SK-N-SH treated with all-trans-retinoic acid at 6 μM for 48 hours (cell line): ENCODE results near the gene VRK3.

Experiments used
- ATAC-seq: fragments of 200-7000 bp; cut with Tn5 transposase; 3 replicates; pipeline ENCODE4 v1.9.1; 2020; ENCODE audit warnings: mild to moderate bottlenecking, moderate library complexity
- ARNTL ChIP-seq: fragments of 450-650 bp; formaldehyde crosslinking; IDR thresholded peaks from 2 replicates; pipeline ENCODE4 v1.5.0; 2020; ENCODE audit warnings: low read depth, mild to moderate bottlenecking, moderate library complexity, borderline replicate concordance
- BACH2 ChIP-seq: fragments of 250-450 bp; sonication (Bioruptor Pico); IDR thresholded peaks from 2 replicates; pipeline ENCODE4 v1.9.0; 2021; ENCODE audit warnings: mild to moderate bottlenecking, borderline replicate concordance
- CREB5 ChIP-seq: fragments of 250-450 bp; sonication (Bioruptor Pico); IDR thresholded peaks from 2 replicates; pipeline ENCODE4 v1.5.1; 2020; ENCODE audit warnings: low read depth, mild to moderate bottlenecking, moderate library complexity
- CSDC2 ChIP-seq: fragments of 250-450 bp; sonication (Bioruptor Pico); IDR thresholded peaks from 2 replicates; pipeline ENCODE4 v1.5.0; 2020; ENCODE audit warnings: mild to moderate bottlenecking, moderate library complexity
- ESRRG ChIP-seq: fragments of 250-450 bp; sonication (Bioruptor Pico); IDR thresholded peaks from 2 replicates; pipeline ENCODE4 v1.6.1; 2021; ENCODE audit warnings: mild to moderate bottlenecking
- GLIS3 ChIP-seq: fragments of 250-450 bp; sonication (Bioruptor Pico); IDR thresholded peaks from 2 replicates; pipeline ENCODE4 v1.5.0; 2020; ENCODE audit warnings: mild to moderate bottlenecking, moderate library complexity
- ISL1 ChIP-seq: fragments of 250-450 bp; sonication (Bioruptor Pico); IDR thresholded peaks from 2 replicates; pipeline ENCODE4 v2.1.2; 2022; ENCODE audit warnings: mild to moderate bottlenecking, moderate library complexity
- OSR1 ChIP-seq: fragments of 250-450 bp; sonication (Bioruptor Pico); IDR thresholded peaks from 2 replicates; pipeline ENCODE4 v1.8.0; 2022; ENCODE audit warnings: moderate library complexity, mild to moderate bottlenecking, inconsistent platforms
- POU6F1 ChIP-seq: fragments of 250-450 bp; sonication (Bioruptor Pico); IDR thresholded peaks from 2 replicates; pipeline ENCODE4 v1.8.0; 2021; ENCODE audit warnings: low read depth, mild to moderate bottlenecking, moderate library complexity, borderline replicate concordance
- PPARA ChIP-seq: fragments of 250-450 bp; sonication (Bioruptor Pico); IDR thresholded peaks from 2 replicates; pipeline ENCODE4 v1.5.0; 2020; ENCODE audit warnings: mild to moderate bottlenecking, borderline replicate concordance
- RARB ChIP-seq: fragments of 250-450 bp; sonication (Bioruptor Pico); IDR thresholded peaks from 2 replicates; pipeline ENCODE4 v1.8.0; 2021; ENCODE audit warnings: mild to moderate bottlenecking, moderate library complexity
- SNAI2 ChIP-seq: fragments of 250-450 bp; sonication (Bioruptor Pico); IDR thresholded peaks from 2 replicates; pipeline ENCODE4 v1.5.0; 2020; ENCODE audit warnings: mild to moderate bottlenecking, moderate library complexity
- TCF4 ChIP-seq: fragments of 250-450 bp; sonication (Bioruptor Pico); IDR thresholded peaks from 2 replicates; pipeline ENCODE4 v1.8.0; 2021; ENCODE audit warnings: mild to moderate bottlenecking, moderate library complexity, borderline replicate concordance
- TOX ChIP-seq: fragments of 250-450 bp; sonication (Bioruptor Pico); IDR thresholded peaks from 2 replicates; pipeline ENCODE4 v1.8.0; 2021; ENCODE audit warnings: mild to moderate bottlenecking, moderate library complexity, borderline replicate concordance
- TSHZ2 ChIP-seq: fragments of 250-450 bp; sonication (Bioruptor Pico); IDR thresholded peaks from 2 replicates; pipeline ENCODE4 v1.5.0; 2020; ENCODE audit warnings: mild to moderate bottlenecking, moderate library complexity
- ZC3H10 ChIP-seq: fragments of 250-450 bp; sonication (Bioruptor Pico); IDR thresholded peaks from 2 replicates; pipeline ENCODE4 v1.5.1; 2021; ENCODE audit warnings: mild to moderate bottlenecking, moderate library complexity
- ZFP3 ChIP-seq: fragments of 250-450 bp; sonication (Bioruptor Pico); IDR thresholded peaks from 2 replicates; pipeline ENCODE4 v1.5.0; 2020; ENCODE audit warnings: mild to moderate bottlenecking, moderate library complexity
- ZFP30 ChIP-seq: fragments of 450-650 bp; formaldehyde crosslinking; IDR thresholded peaks from 2 replicates; pipeline ENCODE4 v1.5.0; 2022; ENCODE audit warnings: mild to moderate bottlenecking, moderate library complexity
- ZNF565 ChIP-seq: fragments of 450-650 bp; formaldehyde crosslinking; conservative IDR thresholded peaks from 2 replicates; pipeline ENCODE4 v1.5.0; 2020; ENCODE audit warnings: low read depth, mild to moderate bottlenecking, moderate library complexity
- ZNF8 ChIP-seq: fragments of 450-650 bp; formaldehyde crosslinking; IDR thresholded peaks from 2 replicates; pipeline ENCODE4 v1.5.0; 2020; ENCODE audit warnings: mild to moderate bottlenecking, moderate library complexity

The VRK3 gene

GRCh38 chr19:49937750-49938381 lies 87.3 kb downstream of the VRK3 start (continued):
- TF ChIP-seq CREB5 (CRISPR knock-in tag) (no peak), ISL1 (CRISPR knock-in tag) (no peak)
- TF ChIP-seq, all 23 proteins: peak for 0

- ATAC-seq: no peak
- TF ChIP-seq SNAI2 (no peak), ISL1 (CRISPR knock-in tag) (no peak), RARB (CRISPR knock-in tag) (no peak), TSHZ2 (no peak), BACH2 (no peak), TOX (no peak), GLIS3 (CRISPR knock-in tag) (no peak), ZNF8 (CRISPR knock-in tag) (no peak), ARNTL (CRISPR knock-in tag) (no peak), PPARA (CRISPR knock-in tag) (no peak), OSR1 (CRISPR knock-in tag) (no peak)
- TF ChIP-seq, all 23 proteins: peak for 0
Measured at GRCh38 chr19:49936549-49936948, 88.6 kb downstream of the VRK3 start.

- no peak for ATAC-seq
- TF ChIP-seq GLIS3 (CRISPR knock-in tag) (no peak), ZFP3 (CRISPR knock-in tag) (no peak), SNAI2 (no peak), CSDC2 (CRISPR knock-in tag) (no peak), CREB5 (CRISPR knock-in tag) (no peak), ZC3H10 (CRISPR knock-in tag) (no peak), ZFP30 (no peak), TSHZ2 (no peak), POU6F1 (CRISPR knock-in tag) (no peak), ARNTL (CRISPR knock-in tag) (no peak), TCF4 (no peak), ESRRG (no peak), OSR1 (CRISPR knock-in tag) (no peak), ZNF8 (CRISPR knock-in tag) (no peak), ZNF565 (CRISPR knock-in tag) (no peak)
Measured at GRCh38 chr19:49933643-49934042, 91.5 kb downstream of the VRK3 start.
